GM21723 (cell line): ENCODE measurements around the gene P3H3.

Experiments
- ATAC-seq: cut with Tn5 transposase; IDR thresholded peaks from one replicate; pipeline ENCODE4 v1.9.1; 2021; ENCODE audit warnings: mild to moderate bottlenecking, moderate library complexity; ENCODE audit not compliant: unreplicated experiment

P3H3 gene

GRCh38 chr12:6827982-6828780 lies at the start of gene P3H3:
P3H3 (plus strand) TSS chr12:6828407; CDS start chr12:6828441, 34 bp downstream.
- no peak for ATAC-seq

- peak; percentile 79 for ATAC-seq
Measured at GRCh38 chr12:6778574-6779550, 49.3 kb upstream of the P3H3 start.

GRCh38 chr12:6779708-6780432 lies 48.3 kb upstream of the P3H3 start:
- ATAC-seq: no peak

- no peak for ATAC-seq
Measured at GRCh38 chr12:6780573-6780972, 47.6 kb upstream of the P3H3 start.

GRCh38 chr12:6782119-6782518 lies 46.1 kb upstream of the P3H3 start:
- no peak for ATAC-seq

GRCh38 chr12:6782850-6783566 lies 45.2 kb upstream of the P3H3 start:
- ATAC-seq: no peak

- no peak for ATAC-seq
Measured at GRCh38 chr12:6783828-6784227, 44.4 kb upstream of the P3H3 start.

GRCh38 chr12:6784296-6784695 lies 43.9 kb upstream of the P3H3 start:
- no peak for ATAC-seq

GRCh38 chr12:6784761-6785160 lies 43.4 kb upstream of the P3H3 start:
- no peak for ATAC-seq

GRCh38 chr12:6786416-6787094 lies 41.7 kb upstream of the P3H3 start:
- no peak for ATAC-seq

- no peak for ATAC-seq
Measured at GRCh38 chr12:6787309-6787708, 40.9 kb upstream of the P3H3 start.

GRCh38 chr12:6788972-6789924 lies 39.0 kb upstream of the P3H3 start, which contains the start of gene CD4:
CD4 (plus strand) TSS chr12:6789528; CDS start chr12:6800139, 10,611 bp downstream.
- no peak for ATAC-seq

GRCh38 chr12:6790496-6791150 lies 37.6 kb upstream of the P3H3 start:
- no peak for ATAC-seq

GRCh38 chr12:6791931-6792520 lies 36.2 kb upstream of the P3H3 start:
- ATAC-seq: peak; percentile 21

- peak; percentile 61 for ATAC-seq
Measured at GRCh38 chr12:6792522-6793201, 35.5 kb upstream of the P3H3 start.

GRCh38 chr12:6795088-6795487 lies 33.1 kb upstream of the P3H3 start:
- ATAC-seq: no peak

- no peak for ATAC-seq
Measured at GRCh38 chr12:6796576-6796975, 31.6 kb upstream of the P3H3 start.
